IMR-90 (cell line): Measurements from ENCODE around the gene PSMG3.

Experiments used
- CHD1 ChIP-seq: IDR thresholded peaks from 2 replicates; pipeline ENCODE4 v1.6.1; 2012; ENCODE audit warnings: low read depth, low read length, improper control_type of control experiment
- CTCF ChIP-seq: conservative IDR thresholded peaks from 2 replicates; pipeline ENCODE4 v1.5.1; 2012; ENCODE audit warnings: mild to moderate bottlenecking, low read depth, low read length, improper control_type of control experiment
- MAFK ChIP-seq: IDR thresholded peaks from 2 replicates; pipeline ENCODE4 v1.6.1; 2012; ENCODE audit warnings: low read depth, low read length, improper control_type of control experiment
- MXI1 ChIP-seq: IDR thresholded peaks from 2 replicates; pipeline ENCODE4 v1.6.1; 2012; ENCODE audit warnings: low read depth, mild to moderate bottlenecking, low read length, moderate library complexity, borderline replicate concordance
- POLR2A ChIP-seq: IDR thresholded peaks from 2 replicates; pipeline ENCODE4 v1.6.1; 2012; ENCODE audit warnings: mild to moderate bottlenecking, low read depth, low read length
- RAD21 ChIP-seq: IDR thresholded peaks from 2 replicates; pipeline ENCODE4 v1.6.1; 2012; ENCODE audit warnings: low read length, improper control_type of control experiment
- RCOR1 ChIP-seq: IDR thresholded peaks from 2 replicates; pipeline ENCODE4 v1.6.1; 2012; ENCODE audit warnings: mild to moderate bottlenecking, low read length, improper control_type of control experiment; ENCODE audit not compliant: insufficient replicate concordance
- RFX5 ChIP-seq: IDR thresholded peaks from 2 replicates; pipeline ENCODE4 v1.8.0; 2012; ENCODE audit warnings: low read depth, mild to moderate bottlenecking, low read length, moderate library complexity
- SMC3 ChIP-seq: fragments of 150-350 bp; IDR thresholded peaks from 2 replicates; pipeline ENCODE4 v1.6.1; 2016; ENCODE audit warnings: low read depth, mild to moderate bottlenecking, antibody characterized with exemption, low read length, moderate library complexity

GRCh38 chr7:1523208-1523607 is 46.6 kb downstream of the PSMG3 start:
- TF ChIP-seq RFX5 = no peak
- TF ChIP-seq CTCF = no peak
- TF ChIP-seq POLR2A = no peak
- no peak for TF ChIP-seq MAFK
- no peak for TF ChIP-seq RAD21
- no peak for TF ChIP-seq MXI1
- TF ChIP-seq SMC3 = no peak
- no peak for TF ChIP-seq RCOR1
- no peak for TF ChIP-seq CHD1
